Testis (tissue), 3 donors: ENCODE results near the gene WDR46. TPM values are rescaled to one million over a fixed set of nuclear protein-coding genes. Genes with fewer than 3 reads are reported as not detected.

Experiments
- DNase-seq: peaks from one replicate; pipeline ENCODE4 v3.0.0-alpha.2; 2019
- H3K27ac ChIP-seq, 2 donors: fragments of 200-600 bp; sonication (generic); one replicate each; pipeline ENCODE4 v1.5.1; 2019
- H3K27me3 ChIP-seq: fragments of 200-600 bp; sonication (generic); one replicate; pipeline ENCODE4 v1.5.1; 2019
- H3K36me3 ChIP-seq: fragments of 200-600 bp; sonication (generic); one replicate; pipeline ENCODE4 v1.5.1; 2017; ENCODE audit warnings: low read depth; ENCODE audit errors: missing control alignments
- H3K4me1 ChIP-seq: fragments of 200-600 bp; sonication (generic); one replicate; pipeline ENCODE4 v1.5.1; 2019
- H3K4me3 ChIP-seq, 2 donors: fragments of 200-600 bp; sonication (generic); one replicate each; pipeline ENCODE4 v1.5.1; 2017 to 2019
- H3K9me3 ChIP-seq: fragments of 200-600 bp; sonication (generic); one replicate; pipeline ENCODE4 v1.5.1; 2017
- POLR2A ChIP-seq: fragments of 450-650 bp; IDR thresholded peaks from one replicate; pipeline ENCODE4 v1.6.1; 2017; ENCODE audit warnings: antibody characterized with exemption, mild to moderate bottlenecking, moderate library complexity
- WGBS, 2 donors: methylation state at CpG; one replicate each; pipeline ENCODE4 v1.1.5; 2018; 5-methylcytosine and 5-hydroxymethylcytosine counted together
- intact Hi-C: fragments of 100-400 bp; cut with DNase I; formaldehyde crosslinking; loops from one replicate; pipeline ENCODE4 v1.15.1; 2023; ENCODE audit warnings: low total_unique reads
- polyA plus RNA-seq: library from polyadenylated mRNA; stranded (reverse); fragments of 350-450 nt; fragmentation: Illumina TruSeq; extraction: RNeasy Lipid Tissue Mini Kit (QIAGEN cat#74804); gene quantifications from one replicate; pipeline ENCODE4 v1.2.3, GENCODE V29; 2014; ENCODE audit warnings: low read depth, low replicate concordance; ENCODE audit not compliant: insufficient read depth
- total RNA-seq, 2 donors: library from RNA; depleted of rRNA; stranded (reverse); fragments of >200 nt; gene quantifications; one replicate each; pipeline ENCODE4 v1.2.3, GENCODE V29; 2016
- TF ChIP-seq, protein P1 (sequence below), 3 experiments: fragments of 450-650 bp in 2 of 3; fragments of 200-600 bp in 1 of 3; sonication (generic) in 1 of 3; IDR thresholded peaks; one replicate each; pipeline ENCODE4 v1.5.1; 2016 to 2019; ENCODE audit warnings: antibody characterized with exemption in 3 of 3, mild to moderate bottlenecking in 2 of 3, moderate library complexity in 1 of 3

WDR46 gene
- total and polyA plus RNA-seq, 3 donors from 2014 or later, result 61.6 to 71.2 (median 63.2) TPM

DNA sequence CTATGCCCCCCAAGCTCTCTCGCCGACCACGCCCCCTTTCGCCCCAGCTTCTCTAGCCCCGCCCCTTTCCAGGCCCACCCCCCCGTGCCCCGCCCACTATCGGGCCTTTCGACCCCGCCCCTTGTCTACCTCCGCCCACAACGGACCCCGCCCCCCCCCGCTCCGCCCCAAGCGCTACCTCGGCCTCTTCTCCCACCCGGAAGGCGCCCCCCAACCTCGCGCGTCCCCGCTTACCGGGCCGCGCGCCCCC, 28.3 kb upstream of the WDR46 start:
- peak; percentile 71 for DNase-seq
- intact Hi-C loops, result loop anchor here (10.0 kb wide), 2 partner anchors 97 to 113 kb away; partner anchors contain the start of genes CUTA, HSD17B8, PHF1 and RING1
- Histone ChIP-seq H3K4me1 (peaks cover 47% of the 10 kb centered on the region), H3K4me3 (peak overlapping the region; percentile 50 to 52), H3K36me3 (no peaks in the 10 kb centered on the region), H3K27ac (peak overlapping the region; percentile 82 to 89), H3K9me3 (no peaks in the 10 kb centered on the region), H3K27me3 (no peaks in the 10 kb centered on the region)
- TF ChIP-seq, protein P1, sequence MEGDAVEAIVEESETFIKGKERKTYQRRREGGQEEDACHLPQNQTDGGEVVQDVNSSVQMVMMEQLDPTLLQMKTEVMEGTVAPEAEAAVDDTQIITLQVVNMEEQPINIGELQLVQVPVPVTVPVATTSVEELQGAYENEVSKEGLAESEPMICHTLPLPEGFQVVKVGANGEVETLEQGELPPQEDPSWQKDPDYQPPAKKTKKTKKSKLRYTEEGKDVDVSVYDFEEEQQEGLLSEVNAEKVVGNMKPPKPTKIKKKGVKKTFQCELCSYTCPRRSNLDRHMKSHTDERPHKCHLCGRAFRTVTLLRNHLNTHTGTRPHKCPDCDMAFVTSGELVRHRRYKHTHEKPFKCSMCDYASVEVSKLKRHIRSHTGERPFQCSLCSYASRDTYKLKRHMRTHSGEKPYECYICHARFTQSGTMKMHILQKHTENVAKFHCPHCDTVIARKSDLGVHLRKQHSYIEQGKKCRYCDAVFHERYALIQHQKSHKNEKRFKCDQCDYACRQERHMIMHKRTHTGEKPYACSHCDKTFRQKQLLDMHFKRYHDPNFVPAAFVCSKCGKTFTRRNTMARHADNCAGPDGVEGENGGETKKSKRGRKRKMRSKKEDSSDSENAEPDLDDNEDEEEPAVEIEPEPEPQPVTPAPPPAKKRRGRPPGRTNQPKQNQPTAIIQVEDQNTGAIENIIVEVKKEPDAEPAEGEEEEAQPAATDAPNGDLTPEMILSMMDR (IDR thresholded peaks at IDR 0.05), result no peak
- TF ChIP-seq POLR2A, result no peak
- 0 to 2% methylated on average over 11 to 22 of the region's 27 CpGs for WGBS, 2 donors

DNA sequence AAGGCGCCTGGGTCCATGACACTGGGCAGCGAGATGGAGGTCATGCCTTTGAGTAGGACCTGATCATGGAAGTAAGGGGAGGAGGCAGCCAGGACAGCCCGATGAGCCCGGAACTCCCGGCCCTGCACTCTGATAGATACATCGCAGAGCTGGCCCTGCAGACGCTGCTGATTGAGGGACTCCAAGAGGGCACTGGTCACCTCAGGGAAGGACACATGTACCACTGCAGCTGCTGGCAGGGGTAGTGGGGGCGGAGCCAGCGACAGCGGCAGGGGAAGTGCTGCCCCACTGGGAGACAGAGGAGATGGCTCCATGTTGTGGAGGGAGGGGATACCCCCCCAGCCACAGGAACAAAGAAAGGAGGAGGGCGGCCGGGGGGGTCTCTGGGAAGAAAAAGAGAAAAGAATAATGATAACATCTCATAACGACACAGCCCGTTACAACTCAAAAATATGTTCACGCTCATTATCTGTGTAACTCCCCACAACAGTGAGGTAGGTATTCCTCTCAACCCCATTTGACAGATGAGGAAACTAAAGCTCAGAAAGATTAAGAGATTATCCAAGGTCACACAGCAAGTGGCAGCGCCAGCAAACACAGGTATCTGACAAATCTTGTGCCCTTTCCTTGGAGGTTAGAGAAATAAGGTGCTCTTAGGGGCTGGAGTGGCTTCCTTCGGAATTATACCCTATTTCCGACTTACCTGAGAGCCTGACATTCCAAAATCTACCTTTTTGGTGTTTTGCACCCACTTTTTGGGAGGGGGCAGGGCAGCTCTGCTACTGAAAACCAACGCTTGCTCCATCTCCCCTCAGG, 27.8 kb upstream of the WDR46 start:
- no peak for TF ChIP-seq POLR2A
- TF ChIP-seq, protein P1 (IDR thresholded peaks at IDR 0.05), result no peak
- Histone ChIP-seq H3K9me3 (no peaks in the 10 kb centered on the region), H3K27me3 (no peaks in the 10 kb centered on the region), H3K36me3 (no peaks in the 10 kb centered on the region), H3K4me1 (peaks cover 49% of the 10 kb centered on the region), H3K4me3 (peak overlapping the region; percentile 50 to 52), H3K27ac (peak overlapping the region; percentile 82 to 89)
- intact Hi-C loops, result loop anchor here (10.0 kb wide), 2 partner anchors 98 to 112 kb away; partner anchors contain the start of genes CUTA, HSD17B8, PHF1 and RING1
- no peak for DNase-seq
- 42 to 56% methylated on average over 11 to 19 of the region's 19 CpGs for WGBS, 2 donors

DNA sequence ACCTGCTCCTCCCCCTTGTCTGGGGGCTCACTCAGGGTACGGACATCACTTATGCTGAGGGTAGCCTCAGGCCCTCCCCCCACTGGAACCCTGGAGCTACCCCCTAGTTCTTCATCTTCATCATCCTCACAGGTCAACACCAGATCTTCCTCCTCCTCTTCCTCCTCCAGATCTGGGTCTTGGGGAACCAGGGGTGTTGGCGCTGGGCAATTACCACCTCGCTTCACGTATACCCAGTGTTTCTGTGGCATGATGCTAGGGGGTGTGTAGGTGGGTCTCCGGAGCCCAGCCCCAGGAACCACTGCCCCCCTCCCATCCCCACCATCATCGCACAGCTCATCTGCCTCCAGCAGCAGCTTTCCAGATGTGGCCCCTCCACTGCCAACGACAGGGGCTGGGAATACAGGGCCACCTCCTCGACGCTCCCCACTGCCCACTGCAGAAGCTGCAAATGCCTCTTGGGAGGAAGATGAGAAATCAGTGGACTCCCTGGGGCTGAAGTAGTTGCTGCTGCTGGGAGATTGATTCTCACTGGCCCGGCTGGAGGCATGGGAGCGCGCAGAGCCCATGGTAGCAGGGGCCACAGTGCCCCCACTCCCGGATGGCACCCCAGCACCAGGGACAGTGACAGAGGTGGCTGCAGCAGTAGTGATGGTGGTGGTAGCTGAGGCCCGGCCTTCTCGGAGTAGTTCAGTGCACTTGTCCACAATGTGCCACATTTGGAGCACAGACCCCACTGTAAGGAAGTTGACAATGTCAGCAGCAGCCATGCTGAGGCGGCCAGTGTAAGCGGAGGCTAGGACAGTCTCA, 27.0 kb upstream of the WDR46 start:
- Histone ChIP-seq H3K27ac (peak overlapping the region in 1 of 2 donors; percentile 97), H3K27me3 (no peaks in the 10 kb centered on the region), H3K36me3 (no peaks in the 10 kb centered on the region), H3K9me3 (no peaks in the 10 kb centered on the region), H3K4me1 (peaks cover 49% of the 10 kb centered on the region), H3K4me3 (no peak overlapping the region)
- 61 to 69% methylated on average over 10 to 17 of the region's 17 CpGs for WGBS, 2 donors
- intact Hi-C loops, result loop anchor here (10.0 kb wide), 2 partner anchors 99 to 111 kb away; partner anchors contain the start of genes CUTA, HSD17B8, PHF1 and RING1
- TF ChIP-seq POLR2A, result no peak
- TF ChIP-seq, protein P1 (IDR thresholded peaks at IDR 0.05), result no peak
- no peak for DNase-seq

DNA sequence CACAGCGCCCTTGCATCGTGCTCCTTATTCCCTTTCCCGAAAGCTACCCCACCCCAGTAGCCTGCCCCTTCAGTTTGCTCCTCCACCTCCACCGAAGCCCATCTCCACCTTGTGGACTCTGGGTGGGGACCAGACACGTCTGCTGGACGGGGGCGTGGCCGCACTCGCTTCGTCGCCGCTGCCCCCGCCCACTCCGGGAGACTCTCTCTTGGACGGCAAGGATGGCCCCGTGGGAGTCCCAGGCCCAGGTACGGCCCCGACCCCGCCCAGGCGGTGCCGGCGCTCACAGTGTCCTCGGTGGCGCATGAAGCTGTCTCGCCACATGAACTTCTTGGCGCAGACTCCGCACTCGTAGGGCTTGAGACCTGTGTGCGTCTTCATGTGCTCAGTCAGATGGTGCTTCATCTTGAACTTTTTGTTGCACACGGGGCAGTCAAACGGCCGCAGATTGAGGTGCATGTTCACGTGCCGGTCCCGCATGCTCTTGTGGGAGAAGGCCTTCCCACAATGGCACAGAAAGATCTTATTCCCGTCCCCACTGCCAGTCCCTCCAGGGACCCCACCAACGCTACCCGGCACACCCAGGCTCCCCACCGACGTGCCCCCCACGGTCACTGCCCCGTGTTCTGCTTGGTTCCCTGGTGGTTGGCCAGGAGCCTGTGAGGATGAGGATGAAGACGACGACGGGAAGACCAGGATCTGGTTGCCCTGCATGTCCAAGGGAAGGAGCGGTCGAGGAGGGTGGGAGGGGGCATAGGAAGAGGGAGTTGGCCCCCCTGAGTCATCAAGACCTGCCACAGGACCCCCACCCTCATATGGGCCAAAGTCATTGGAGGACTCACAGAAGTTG, 26.1 kb upstream of the WDR46 start:
- peak overlapping the region; percentile 94 to 97 for H3K27ac ChIP-seq
- H3K9me3 ChIP-seq, result no peaks in the 10 kb centered on the region
- DNase-seq, result peak; percentile 74
- no peak for TF ChIP-seq POLR2A
- TF ChIP-seq, protein P1 (IDR thresholded peaks at IDR 0.05), result no peak
- H3K4me3 ChIP-seq, result peak overlapping the region in 1 of 2 donors; percentile 87
- intact Hi-C loops, result loop anchor here (10.0 kb wide), 2 partner anchors 100 to 110 kb away; partner anchors contain the start of genes CUTA, HSD17B8, PHF1 and RING1
- 33 to 40% methylated on average over 10 to 47 of the region's 47 CpGs for WGBS, 2 donors
- no peaks in the 10 kb centered on the region for H3K36me3 ChIP-seq
- H3K4me1 ChIP-seq, result peaks cover 42% of the 10 kb centered on the region
- H3K27me3 ChIP-seq, result no peaks in the 10 kb centered on the region
